ENCODE data around the gene NLRP13. TPM values are rescaled to one million over a fixed set of nuclear protein-coding genes. Genes with fewer than 3 reads are reported as not detected.

Gene NLRP13
- total RNA-seq, 2 experiments from 2014 or later, result not detected

DNA sequence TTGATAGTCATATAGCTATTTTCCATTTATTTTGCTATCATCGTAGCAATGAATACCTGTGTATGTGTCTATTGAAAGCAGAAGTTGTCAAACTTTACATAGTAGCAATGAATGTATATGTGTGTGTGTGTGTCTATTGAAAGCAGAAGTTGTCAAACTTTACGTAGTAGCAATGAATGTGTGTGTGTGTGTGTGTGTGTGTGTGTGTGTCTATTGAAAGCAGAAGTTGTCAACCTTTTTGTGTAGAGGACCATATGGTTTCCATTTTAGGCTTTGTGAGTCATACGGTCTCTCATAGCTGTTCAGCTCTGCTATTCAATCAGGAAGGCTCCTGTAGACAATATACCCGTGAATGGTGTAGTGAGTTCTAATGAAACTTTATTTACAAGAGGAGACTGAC, 75.0 kb downstream of the NLRP13 start:
- Histone ChIP-seq H3K27me3 (ENCODE audit: control insufficient read depth in 1 of 2, insufficient read depth in 2 of 2, low read length in 2 of 2) (no peaks in the 10 kb centered on the region), H3K36me3 (ENCODE audit: insufficient read depth, low read length) (no peaks in the 10 kb centered on the region), H3K4me3 (ENCODE audit: low read length) (no peak overlapping the region), H3K4me1 (ENCODE audit: insufficient read depth, low read length) (no peaks in the 10 kb centered on the region), H3K9me3 (ENCODE audit: control insufficient read depth in 1 of 2, insufficient read depth in 1 of 2, low read length in 2 of 2) (peaks cover 2 to 16% of the 10 kb centered on the region in 2 experiments), H3K27ac (ENCODE audit: low read depth in 1 of 2, low read length in 2 of 2) (no peak overlapping the region)
- Mint-ChIP-seq H3K9me3 (peaks cover 7% of the 10 kb centered on the region), H3K4me3 (no peak overlapping the region), H3K27me3 (no peaks in the 10 kb centered on the region), H3K36me3 (ENCODE audit: low read depth) (no peaks in the 10 kb centered on the region), H3K27ac (no peak overlapping the region), H3K4me1 (ENCODE audit: low read depth) (no peaks in the 10 kb centered on the region)
- no peak for ATAC-seq (ENCODE audit: poor library complexity)
- intact Hi-C loops (cut with DNase I, micrococcal nuclease), result no loop called here
- peak in 1 of 14 experiments; percentile 5 for DNase-seq
- CTCF ChIA-PET, result no interaction called here
- TF ChIP-seq, protein P1, sequence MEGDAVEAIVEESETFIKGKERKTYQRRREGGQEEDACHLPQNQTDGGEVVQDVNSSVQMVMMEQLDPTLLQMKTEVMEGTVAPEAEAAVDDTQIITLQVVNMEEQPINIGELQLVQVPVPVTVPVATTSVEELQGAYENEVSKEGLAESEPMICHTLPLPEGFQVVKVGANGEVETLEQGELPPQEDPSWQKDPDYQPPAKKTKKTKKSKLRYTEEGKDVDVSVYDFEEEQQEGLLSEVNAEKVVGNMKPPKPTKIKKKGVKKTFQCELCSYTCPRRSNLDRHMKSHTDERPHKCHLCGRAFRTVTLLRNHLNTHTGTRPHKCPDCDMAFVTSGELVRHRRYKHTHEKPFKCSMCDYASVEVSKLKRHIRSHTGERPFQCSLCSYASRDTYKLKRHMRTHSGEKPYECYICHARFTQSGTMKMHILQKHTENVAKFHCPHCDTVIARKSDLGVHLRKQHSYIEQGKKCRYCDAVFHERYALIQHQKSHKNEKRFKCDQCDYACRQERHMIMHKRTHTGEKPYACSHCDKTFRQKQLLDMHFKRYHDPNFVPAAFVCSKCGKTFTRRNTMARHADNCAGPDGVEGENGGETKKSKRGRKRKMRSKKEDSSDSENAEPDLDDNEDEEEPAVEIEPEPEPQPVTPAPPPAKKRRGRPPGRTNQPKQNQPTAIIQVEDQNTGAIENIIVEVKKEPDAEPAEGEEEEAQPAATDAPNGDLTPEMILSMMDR (IDR thresholded peaks at IDR 0.05), result no peak
- POLR2A ChIA-PET, result no interaction called here

DNA sequence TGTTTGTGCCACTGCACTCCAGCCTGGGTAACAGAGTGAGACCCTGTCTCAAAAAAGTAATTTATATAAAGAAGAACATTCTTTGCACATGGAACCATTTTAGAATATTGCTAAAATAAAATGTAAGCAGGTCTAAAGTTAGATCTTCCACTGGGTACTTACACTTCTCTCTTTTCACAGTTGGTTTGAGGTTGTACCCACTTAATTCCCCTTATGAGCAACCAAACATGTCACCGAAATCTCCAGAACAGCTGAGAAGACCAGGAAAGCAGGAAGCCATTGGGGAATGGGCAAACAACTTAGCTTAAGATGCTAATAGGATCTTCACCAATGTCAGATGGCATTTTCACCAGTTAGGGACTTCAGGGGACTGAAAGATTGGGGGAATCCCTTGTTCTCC, 77.0 kb downstream of the NLRP13 start:
- Histone ChIP-seq H3K36me3 (ENCODE audit: insufficient read depth, low read length) (no peaks in the 10 kb centered on the region), H3K27ac (ENCODE audit: low read depth in 1 of 2, low read length in 2 of 2) (no peak overlapping the region), H3K4me3 (ENCODE audit: low read length) (no peak overlapping the region), H3K27me3 (ENCODE audit: control insufficient read depth in 1 of 2, insufficient read depth in 2 of 2, low read length in 2 of 2) (no peaks in the 10 kb centered on the region), H3K9me3 (ENCODE audit: control insufficient read depth in 1 of 2, insufficient read depth in 1 of 2, low read length in 2 of 2) (peaks cover 5 to 12% of the 10 kb centered on the region in 2 experiments), H3K4me1 (ENCODE audit: insufficient read depth, low read length) (no peaks in the 10 kb centered on the region)
- Mint-ChIP-seq H3K9me3 (peaks cover 13% of the 10 kb centered on the region), H3K4me3 (no peak overlapping the region), H3K27ac (no peak overlapping the region), H3K4me1 (ENCODE audit: low read depth) (no peaks in the 10 kb centered on the region), H3K36me3 (ENCODE audit: low read depth) (no peaks in the 10 kb centered on the region), H3K27me3 (no peaks in the 10 kb centered on the region)
- TF ChIP-seq, protein P1 (IDR thresholded peaks at IDR 0.05), result no peak
- no peak for ATAC-seq (ENCODE audit: poor library complexity)
- ChIA-PET CTCF (no interaction called here), POLR2A (no interaction called here)
- no peak for DNase-seq
- intact Hi-C loops (cut with DNase I, micrococcal nuclease), result no loop called here

Other genes starting within 250 kb of the NLRP13 start
- gene NLRP9, start 193.9 kb downstream of the NLRP13 start, total RNA-seq, result not detected
- gene RFPL4A, start 173.2 kb downstream of the NLRP13 start, total RNA-seq, result not detected
- not detected for gene RFPL4AL1, start 163.2 kb downstream of the NLRP13 start, total RNA-seq
- gene NLRP11, start 100.3 kb downstream of the NLRP13 start, total RNA-seq, result not detected
- gene NLRP4, start 95.8 kb downstream of the NLRP13 start, total RNA-seq, result not detected
- not detected for gene NLRP8, start 15.5 kb upstream of the NLRP13 start, total RNA-seq
- gene NLRP5, start 54.4 kb upstream of the NLRP13 start, total RNA-seq, result not detected
- gene ZNF787, start 189.0 kb upstream of the NLRP13 start, total RNA-seq, result 10 to 100 TPM; 11.4 to 11.5 TPM
- gene ZNF444, start 209.0 kb upstream of the NLRP13 start, total RNA-seq, result 10 to 100 TPM; 13.5 TPM
- gene GALP, start 243.7 kb upstream of the NLRP13 start, total RNA-seq, result not detected